ENCODE results near the gene EZR. TPM values are rescaled to one million over a fixed set of nuclear protein-coding genes. Genes with fewer than 3 reads are reported as not detected.

EZR gene
- total and polyA plus RNA-seq, 10 of the 15 experiments (the other 5 are each of a cell fraction or from before 2014, with no cell fraction given): 79.1 to 282 (median 161) TPM

DNA sequence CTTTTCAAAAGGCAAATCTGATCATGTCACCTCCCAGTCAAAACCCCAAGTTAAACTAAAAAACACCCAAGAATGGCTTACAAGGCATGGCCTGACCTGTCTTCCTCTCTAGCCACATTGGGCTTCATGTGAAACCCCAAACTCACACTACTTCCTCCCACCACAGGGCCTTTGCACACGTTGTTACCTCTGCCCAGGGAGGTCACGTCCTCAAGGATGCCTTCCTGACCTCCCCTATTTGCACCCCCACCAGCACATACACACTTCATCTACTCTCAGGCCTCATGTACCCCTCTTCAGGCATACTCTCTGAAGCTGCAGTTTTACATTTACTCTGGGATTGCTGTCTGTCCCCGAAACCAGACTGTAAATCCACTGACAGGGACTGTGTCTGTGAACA lies 6.1 kb downstream of the EZR start (continued):
- peak; percentile 57; the same call in 1 of the 2 replicates for TF ChIP-seq MXI1 (IDR thresholded peaks at IDR 0.05; ENCODE audit: low read depth, low read length)
- TF ChIP-seq POLR2AphosphoS2 (IDR thresholded peaks at IDR 0.05; ENCODE audit: low read depth, low read length): 0 out of 2 replicates have a peak, but pooled peaks have one; percentile 30
- 0 out of 4 replicates have a peak, but pooled peaks of 1 of the 2 experiments have one; percentile 45 for TF ChIP-seq EP300 (IDR thresholded peaks at IDR 0.05; ENCODE audit: borderline replicate concordance in 1 of 2, control insufficient read depth in 1 of 2, low read depth in 2 of 2, low read length in 2 of 2)
- TF ChIP-seq NFXL1 (IDR thresholded peaks at IDR 0.05; ENCODE audit: borderline replicate concordance): no peak
- TF ChIP-seq RB1 (IDR thresholded peaks at IDR 0.05; ENCODE audit: borderline replicate concordance): 0 out of 2 replicates have a peak, but pooled peaks have one; percentile 13
- TF ChIP-seq, protein P1, sequence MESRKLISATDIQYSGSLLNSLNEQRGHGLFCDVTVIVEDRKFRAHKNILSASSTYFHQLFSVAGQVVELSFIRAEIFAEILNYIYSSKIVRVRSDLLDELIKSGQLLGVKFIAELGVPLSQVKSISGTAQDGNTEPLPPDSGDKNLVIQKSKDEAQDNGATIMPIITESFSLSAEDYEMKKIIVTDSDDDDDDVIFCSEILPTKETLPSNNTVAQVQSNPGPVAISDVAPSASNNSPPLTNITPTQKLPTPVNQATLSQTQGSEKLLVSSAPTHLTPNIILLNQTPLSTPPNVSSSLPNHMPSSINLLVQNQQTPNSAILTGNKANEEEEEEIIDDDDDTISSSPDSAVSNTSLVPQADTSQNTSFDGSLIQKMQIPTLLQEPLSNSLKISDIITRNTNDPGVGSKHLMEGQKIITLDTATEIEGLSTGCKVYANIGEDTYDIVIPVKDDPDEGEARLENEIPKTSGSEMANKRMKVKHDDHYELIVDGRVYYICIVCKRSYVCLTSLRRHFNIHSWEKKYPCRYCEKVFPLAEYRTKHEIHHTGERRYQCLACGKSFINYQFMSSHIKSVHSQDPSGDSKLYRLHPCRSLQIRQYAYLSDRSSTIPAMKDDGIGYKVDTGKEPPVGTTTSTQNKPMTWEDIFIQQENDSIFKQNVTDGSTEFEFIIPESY (IDR thresholded peaks at IDR 0.05): no peak
- peak; percentile 42; the same call in 1 of the 2 replicates for TF ChIP-seq ZNF217 (IDR thresholded peaks at IDR 0.05)
- TF ChIP-seq MLLT1 (IDR thresholded peaks at IDR 0.05): 0 out of 2 replicates have a peak, but pooled peaks have one; percentile 41
- no peak for TF ChIP-seq CBX3 (IDR thresholded peaks at IDR 0.05; ENCODE audit: borderline replicate concordance, low read depth)
- TF ChIP-seq POLR2A (IDR thresholded peaks at IDR 0.05; ENCODE audit: low read depth, low read length): no peak; the same call in none of the 2 replicates
- no peak for TF ChIP-seq SREBF2 (IDR thresholded peaks at IDR 0.05; ENCODE audit: low read length)
- TF ChIP-seq RCOR1 (conservative IDR thresholded peaks at IDR 0.05; ENCODE audit: low read depth, low read length): 0 out of 2 replicates have a peak, but pooled peaks have one; percentile 54
- TF ChIP-seq SMARCA5 (IDR thresholded peaks at IDR 0.05): peak; percentile 91
- TF ChIP-seq NR2F1 (conservative IDR thresholded peaks at IDR 0.05): peak; percentile 77
- TF ChIP-seq YY1 (IDR thresholded peaks at IDR 0.05; ENCODE audit: low read depth, low read length): no peak
- TF ChIP-seq NKRF (conservative IDR thresholded peaks at IDR 0.05): 0 out of 2 replicates have a peak, but pooled peaks have one; percentile 34
- TF ChIP-seq POLR2AphosphoS5 (IDR thresholded peaks at IDR 0.05; ENCODE audit: low read length): peak; percentile 51; the same call in 1 of the 2 replicates
- TF ChIP-seq CREM (IDR thresholded peaks at IDR 0.05; ENCODE audit: low read depth): no peak
- TF ChIP-seq ATF7 (IDR thresholded peaks at IDR 0.05; ENCODE audit: low read depth): no peak
- TF ChIP-seq TCF12 (IDR thresholded peaks at IDR 0.05; ENCODE audit: low read depth, low read length): no peak
- no peak for TF ChIP-seq RAD51 (IDR thresholded peaks at IDR 0.05)
- TF ChIP-seq BHLHE40 (IDR thresholded peaks at IDR 0.05; ENCODE audit: borderline replicate concordance in 1 of 2, low read depth in 2 of 2, low read length in 1 of 2): peak; percentile 79 to 84
- peak; percentile 54; the same call in 1 of the 2 replicates for TF ChIP-seq ESRRA (IDR thresholded peaks at IDR 0.05; ENCODE audit: low read length)
- TF ChIP-seq SKIL (IDR thresholded peaks at IDR 0.05; ENCODE audit: low read depth, poor library complexity, severe bottlenecking): no peak
- peak; percentile 51 for TF ChIP-seq IKZF1 (conservative IDR thresholded peaks at IDR 0.05)
- no peak for TF ChIP-seq IRF4 (IDR thresholded peaks at IDR 0.05; ENCODE audit: low read depth, low read length)
